ENCODE data around the gene ZNRD2. TPM values are rescaled to one million over a fixed set of nuclear protein-coding genes. Genes with fewer than 3 reads are reported as not detected.
A peak's percentile ranks its signal among the peaks of the same experiment; 100 is the strongest.

The ZNRD2 gene
- total RNA-seq, 1 donor from 2014 or later, result 37.4 TPM

DNA sequence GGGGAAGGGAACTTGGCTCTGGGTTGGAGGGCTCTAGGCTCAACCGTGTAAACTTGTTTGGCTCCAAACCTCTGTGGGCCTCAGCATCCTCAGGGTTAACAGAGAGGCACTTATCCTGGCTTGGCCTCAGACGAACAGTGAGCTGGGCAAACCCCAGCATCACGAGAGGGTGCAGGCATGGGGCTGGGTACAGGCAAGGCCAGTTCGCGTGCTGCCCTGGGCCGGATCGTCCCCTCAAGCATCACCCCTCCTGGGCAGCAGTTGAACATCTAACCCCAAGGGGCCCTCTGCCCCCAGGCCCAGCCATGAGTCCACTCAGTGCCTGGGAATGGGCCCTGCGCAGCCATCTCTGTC lies 7.5 kb downstream of the ZNRD2 start:
- peaks cover 32% of the 10 kb centered on the region for H3K27me3 Mint-ChIP-seq (ENCODE audit: unreplicated experiment)
- no peak overlapping the region for H3K4me3 Mint-ChIP-seq (ENCODE audit: unreplicated experiment)
- H3K4me1 Mint-ChIP-seq (ENCODE audit: unreplicated experiment), result peaks cover 16% of the 10 kb centered on the region
- DNase-seq (ENCODE audit: low spot score), result no peak
- H3K27ac Mint-ChIP-seq (ENCODE audit: unreplicated experiment), result no peak overlapping the region
- peaks cover 3% of the 10 kb centered on the region for H3K36me3 Mint-ChIP-seq (ENCODE audit: low read depth, unreplicated experiment)
- H3K9me3 Mint-ChIP-seq (ENCODE audit: unreplicated experiment), result no peaks in the 10 kb centered on the region
- TF ChIP-seq, protein P1, sequence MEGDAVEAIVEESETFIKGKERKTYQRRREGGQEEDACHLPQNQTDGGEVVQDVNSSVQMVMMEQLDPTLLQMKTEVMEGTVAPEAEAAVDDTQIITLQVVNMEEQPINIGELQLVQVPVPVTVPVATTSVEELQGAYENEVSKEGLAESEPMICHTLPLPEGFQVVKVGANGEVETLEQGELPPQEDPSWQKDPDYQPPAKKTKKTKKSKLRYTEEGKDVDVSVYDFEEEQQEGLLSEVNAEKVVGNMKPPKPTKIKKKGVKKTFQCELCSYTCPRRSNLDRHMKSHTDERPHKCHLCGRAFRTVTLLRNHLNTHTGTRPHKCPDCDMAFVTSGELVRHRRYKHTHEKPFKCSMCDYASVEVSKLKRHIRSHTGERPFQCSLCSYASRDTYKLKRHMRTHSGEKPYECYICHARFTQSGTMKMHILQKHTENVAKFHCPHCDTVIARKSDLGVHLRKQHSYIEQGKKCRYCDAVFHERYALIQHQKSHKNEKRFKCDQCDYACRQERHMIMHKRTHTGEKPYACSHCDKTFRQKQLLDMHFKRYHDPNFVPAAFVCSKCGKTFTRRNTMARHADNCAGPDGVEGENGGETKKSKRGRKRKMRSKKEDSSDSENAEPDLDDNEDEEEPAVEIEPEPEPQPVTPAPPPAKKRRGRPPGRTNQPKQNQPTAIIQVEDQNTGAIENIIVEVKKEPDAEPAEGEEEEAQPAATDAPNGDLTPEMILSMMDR (IDR thresholded peaks at IDR 0.05; ENCODE audit: unreplicated experiment), result no peak

DNA sequence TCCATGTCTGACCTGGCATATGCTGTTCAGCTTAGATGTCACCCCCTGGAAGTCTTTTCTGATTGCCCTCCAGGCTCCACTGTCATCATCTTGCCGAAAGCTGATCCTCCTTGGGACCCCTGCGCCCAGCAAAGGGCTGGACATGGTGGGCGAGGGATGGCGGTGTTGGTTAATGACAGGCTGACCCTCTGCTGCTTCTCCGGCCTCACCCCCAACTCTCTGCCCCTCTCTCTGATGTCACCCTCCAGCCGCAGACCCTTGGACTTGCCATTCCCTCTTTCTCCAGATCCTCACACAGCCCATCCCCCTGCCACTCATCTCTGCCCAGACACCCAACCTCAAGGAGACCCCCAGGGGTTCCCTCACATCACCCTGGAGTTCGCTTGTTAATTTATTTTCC lies 7.9 kb downstream of the ZNRD2 start:
- H3K4me3 Mint-ChIP-seq (ENCODE audit: unreplicated experiment), result peak overlapping the region; percentile 56
- TF ChIP-seq, protein P1 (IDR thresholded peaks at IDR 0.05; ENCODE audit: unreplicated experiment), result no peak
- peaks cover 3% of the 10 kb centered on the region for H3K36me3 Mint-ChIP-seq (ENCODE audit: low read depth, unreplicated experiment)
- H3K27me3 Mint-ChIP-seq (ENCODE audit: unreplicated experiment), result peaks cover 35% of the 10 kb centered on the region
- no peak for DNase-seq (ENCODE audit: low spot score)
- H3K27ac Mint-ChIP-seq (ENCODE audit: unreplicated experiment), result peak overlapping the region; percentile 61
- H3K9me3 Mint-ChIP-seq (ENCODE audit: unreplicated experiment), result no peaks in the 10 kb centered on the region
- peaks cover 14% of the 10 kb centered on the region for H3K4me1 Mint-ChIP-seq (ENCODE audit: unreplicated experiment)

DNA sequence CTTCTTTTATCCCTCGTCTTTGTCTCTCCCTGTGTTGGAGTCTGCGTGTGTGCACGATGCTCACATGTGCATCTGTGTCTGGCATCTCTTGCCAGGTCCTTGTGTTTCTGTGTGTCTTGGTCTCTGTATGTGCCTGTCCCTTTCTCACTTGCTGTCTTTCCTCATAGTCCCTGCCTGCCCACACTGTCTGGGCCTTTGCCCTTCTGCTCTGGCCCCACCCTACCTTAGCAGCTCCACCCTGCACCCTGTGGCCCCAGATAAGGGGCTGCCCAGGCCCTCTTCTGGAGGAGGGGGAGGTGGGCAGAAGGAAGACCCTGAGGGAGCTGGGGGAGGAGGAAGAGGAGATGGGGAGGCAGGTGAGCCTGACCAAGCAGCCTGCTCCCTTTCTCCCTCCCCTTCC lies 8.4 kb downstream of the ZNRD2 start:
- H3K27me3 Mint-ChIP-seq (ENCODE audit: unreplicated experiment), result peaks cover 39% of the 10 kb centered on the region
- TF ChIP-seq, protein P1 (IDR thresholded peaks at IDR 0.05; ENCODE audit: unreplicated experiment), result no peak
- H3K4me1 Mint-ChIP-seq (ENCODE audit: unreplicated experiment), result peaks cover 15% of the 10 kb centered on the region
- H3K36me3 Mint-ChIP-seq (ENCODE audit: low read depth, unreplicated experiment), result peaks cover 3% of the 10 kb centered on the region
- peak overlapping the region; percentile 61 for H3K27ac Mint-ChIP-seq (ENCODE audit: unreplicated experiment)
- no peaks in the 10 kb centered on the region for H3K9me3 Mint-ChIP-seq (ENCODE audit: unreplicated experiment)
- no peak for DNase-seq (ENCODE audit: low spot score)
- peak overlapping the region; percentile 56 for H3K4me3 Mint-ChIP-seq (ENCODE audit: unreplicated experiment)

DNA sequence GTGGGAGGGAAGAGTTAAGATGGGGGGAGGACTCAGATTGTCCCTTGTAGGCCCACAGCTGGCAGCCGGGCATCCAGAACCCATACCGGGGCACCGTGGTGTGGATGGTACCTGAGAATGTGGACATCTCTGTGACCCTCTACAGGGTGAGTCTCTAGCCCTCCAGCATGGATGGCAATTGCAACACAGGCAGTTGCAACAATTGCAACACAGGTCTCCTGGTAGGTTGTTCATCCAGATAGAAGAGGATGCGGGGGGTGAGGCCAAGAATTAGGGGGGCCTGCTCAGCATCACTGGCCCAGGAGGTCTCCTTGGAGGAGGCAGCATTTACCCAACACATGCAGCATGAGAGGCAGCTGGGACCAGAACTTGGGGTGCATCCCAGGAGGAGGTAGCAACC lies 9.0 kb downstream of the ZNRD2 start:
- TF ChIP-seq, protein P1 (IDR thresholded peaks at IDR 0.05; ENCODE audit: unreplicated experiment), result no peak
- Mint-ChIP-seq H3K36me3 (ENCODE audit: low read depth, unreplicated experiment) (peaks cover 3% of the 10 kb centered on the region), H3K27me3 (ENCODE audit: unreplicated experiment) (peaks cover 44% of the 10 kb centered on the region), H3K9me3 (ENCODE audit: unreplicated experiment) (no peaks in the 10 kb centered on the region), H3K27ac (ENCODE audit: unreplicated experiment) (no peak overlapping the region), H3K4me1 (ENCODE audit: unreplicated experiment) (peaks cover 13% of the 10 kb centered on the region), H3K4me3 (ENCODE audit: unreplicated experiment) (no peak overlapping the region)
- no peak for DNase-seq (ENCODE audit: low spot score)

DNA sequence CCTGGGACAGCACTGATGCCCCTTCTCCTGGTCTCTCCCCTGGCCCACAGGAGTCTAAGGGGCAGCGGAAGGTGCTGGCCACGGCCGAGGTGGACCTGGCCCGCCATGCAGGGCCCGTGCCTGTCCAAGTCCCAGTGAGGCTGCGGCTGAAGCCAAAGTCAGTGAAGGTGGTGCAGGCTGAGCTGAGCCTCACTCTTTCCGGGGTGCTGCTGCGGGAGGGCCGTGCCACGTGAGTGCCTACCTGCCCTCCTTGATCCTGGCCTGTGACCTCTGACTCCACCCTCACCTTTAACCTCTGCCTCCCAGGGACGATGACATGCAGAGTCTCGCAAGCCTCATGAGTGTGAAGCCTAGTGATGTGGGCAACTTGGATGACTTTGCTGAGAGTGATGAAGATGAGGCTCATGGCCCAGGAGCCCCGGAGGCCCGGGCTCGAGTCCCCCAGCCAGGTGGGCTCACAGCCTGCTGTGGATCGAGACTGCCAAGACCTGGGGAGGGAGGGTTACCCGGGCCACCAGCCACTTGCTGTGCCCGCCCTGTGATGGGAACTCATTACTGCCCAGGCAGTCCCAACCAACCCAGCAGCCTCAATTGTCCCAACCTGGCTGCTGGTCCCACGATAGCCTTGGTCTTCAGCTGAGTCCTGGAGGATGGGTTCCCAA lies 9.9 kb downstream of the ZNRD2 start:
- H3K4me3 Mint-ChIP-seq (ENCODE audit: unreplicated experiment), result no peak overlapping the region
- no peak for DNase-seq (ENCODE audit: low spot score)
- peaks cover 3% of the 10 kb centered on the region for H3K36me3 Mint-ChIP-seq (ENCODE audit: low read depth, unreplicated experiment)
- TF ChIP-seq, protein P1 (IDR thresholded peaks at IDR 0.05; ENCODE audit: unreplicated experiment), result no peak
- no peaks in the 10 kb centered on the region for H3K9me3 Mint-ChIP-seq (ENCODE audit: unreplicated experiment)
- H3K27ac Mint-ChIP-seq (ENCODE audit: unreplicated experiment), result no peak overlapping the region
- peaks cover 43% of the 10 kb centered on the region for H3K27me3 Mint-ChIP-seq (ENCODE audit: unreplicated experiment)
- H3K4me1 Mint-ChIP-seq (ENCODE audit: unreplicated experiment), result peaks cover 8% of the 10 kb centered on the region

Measured in endothelial cell (in vitro differentiated cells).